Measurements from ENCODE around the gene MSMO1.

- no peak for TF ChIP-seq CTCF (IDR thresholded peaks at IDR 0.05)
- no peak for TF ChIP-seq POLR2A (IDR thresholded peaks at IDR 0.05)
- no peak for TF ChIP-seq EP300 (IDR thresholded peaks at IDR 0.05)
Measured at GRCh38 chr4:165324236-165324917, 3.1 kb upstream of the MSMO1 start.

All from tibial nerve (tissue), 4 donors.